GM18907 (cell line): ENCODE measurements around the gene FDX2.

Experiments
- ATAC-seq: cut with Tn5 transposase; IDR thresholded peaks from one replicate; pipeline ENCODE4 v1.9.1; 2021; ENCODE audit warnings: mild to moderate bottlenecking, moderate library complexity; ENCODE audit not compliant: unreplicated experiment

The FDX2 gene

DNA sequence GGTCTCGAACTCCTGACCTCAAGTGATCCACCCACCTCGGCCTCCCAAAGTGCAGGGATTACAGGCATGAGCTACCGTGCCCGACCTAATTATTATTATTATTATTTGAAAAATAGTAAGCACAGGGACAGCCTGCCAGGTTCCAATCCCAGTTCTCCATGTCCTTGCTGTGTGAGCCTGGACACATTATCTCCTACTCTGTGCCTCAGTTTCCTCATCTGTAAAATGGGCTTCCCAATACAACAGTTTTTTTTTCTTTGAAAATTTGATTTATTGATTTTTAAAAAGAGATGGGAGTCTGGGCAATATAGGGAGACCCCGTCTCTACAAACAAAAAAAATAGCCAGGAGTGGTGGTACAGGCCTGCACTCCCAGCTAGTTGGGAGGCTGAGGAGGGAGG, 9.5 kb downstream of the FDX2 start:
- ATAC-seq = no peak

GRCh38 chr19:10305139-10305806, 10.5 kb downstream of the FDX2 start:
- ATAC-seq = no peak

DNA sequence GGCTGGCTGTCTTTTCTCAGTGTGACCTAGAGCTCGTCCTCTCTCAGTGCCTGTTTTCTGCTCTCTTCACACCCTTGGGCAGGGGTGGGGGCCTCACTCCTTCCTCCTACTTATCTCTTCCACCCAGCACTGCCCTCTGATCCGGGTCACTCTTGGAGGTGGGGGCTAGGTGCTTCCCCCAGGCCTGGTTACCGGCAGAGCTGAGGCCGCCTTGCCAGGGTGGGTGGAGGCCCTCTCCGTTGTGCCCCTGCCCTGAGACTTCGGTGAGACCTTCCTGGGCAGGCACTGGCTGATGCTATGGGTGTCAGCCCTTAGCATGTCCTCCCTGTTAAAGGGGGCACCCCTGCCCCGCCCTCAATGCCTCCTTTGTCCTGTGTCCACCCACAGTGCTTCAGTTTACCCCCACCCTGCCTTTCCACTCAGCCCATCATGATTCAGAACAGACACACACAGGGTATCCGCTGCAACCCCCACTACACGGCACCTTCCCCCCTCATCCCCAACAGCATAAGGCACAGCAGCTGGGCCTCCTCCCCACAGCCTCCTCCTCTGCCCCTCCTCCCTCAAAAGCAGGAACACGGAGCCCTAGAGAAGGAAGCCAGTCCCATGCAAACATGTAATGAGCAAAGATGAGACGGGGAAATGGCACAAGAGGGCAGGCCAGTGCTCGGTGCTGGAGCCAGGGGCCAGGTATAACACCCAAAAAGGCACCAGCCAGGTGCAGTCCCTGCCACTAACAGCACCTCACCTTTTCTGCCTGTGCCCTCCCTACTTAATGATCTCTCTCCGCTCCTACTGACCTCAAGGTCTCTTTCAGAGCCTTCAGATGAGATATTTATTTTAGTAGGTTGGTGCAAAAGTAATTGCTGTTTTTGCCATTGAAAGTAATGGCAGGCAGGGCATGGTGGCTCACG, 16.0 kb downstream of the FDX2 start:
- no peak for ATAC-seq

DNA sequence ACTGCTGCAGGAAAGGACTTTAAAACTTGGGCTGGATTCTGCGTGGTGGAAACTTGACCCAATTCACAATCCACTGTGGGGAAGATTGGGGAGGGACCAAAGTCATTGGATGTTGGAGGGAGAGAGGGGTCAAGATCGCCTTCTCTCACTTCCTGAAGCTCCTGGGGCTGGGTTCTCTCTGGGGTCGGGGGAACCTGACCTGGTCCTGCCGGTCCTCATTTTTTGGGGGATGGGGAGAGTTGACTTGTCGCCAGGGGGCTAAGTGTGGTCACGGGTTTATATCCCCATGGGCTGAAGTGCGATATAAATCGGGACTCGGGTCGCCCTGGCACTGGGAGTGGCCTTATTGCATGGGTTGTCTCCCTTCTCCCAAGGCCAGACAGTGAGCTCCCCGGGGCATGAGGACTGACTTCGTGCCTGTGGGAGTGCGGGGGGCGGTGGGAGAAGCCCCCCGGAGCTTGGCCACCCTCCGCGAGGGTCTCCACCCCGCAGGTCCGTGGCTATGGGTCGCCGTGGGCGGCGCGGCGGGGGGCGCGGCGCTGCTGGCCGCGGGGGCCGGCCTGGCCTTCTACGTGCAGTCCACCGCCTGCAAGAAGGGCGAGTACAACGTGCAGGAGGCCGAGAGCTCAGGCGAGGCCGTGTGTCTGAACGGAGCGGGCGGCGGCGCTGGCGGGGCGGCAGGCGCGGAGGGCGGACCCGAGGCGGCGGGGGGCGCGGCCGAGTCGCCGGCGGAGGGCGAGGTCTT, 19.8 kb downstream of the FDX2 start:
- no peak for ATAC-seq

DNA sequence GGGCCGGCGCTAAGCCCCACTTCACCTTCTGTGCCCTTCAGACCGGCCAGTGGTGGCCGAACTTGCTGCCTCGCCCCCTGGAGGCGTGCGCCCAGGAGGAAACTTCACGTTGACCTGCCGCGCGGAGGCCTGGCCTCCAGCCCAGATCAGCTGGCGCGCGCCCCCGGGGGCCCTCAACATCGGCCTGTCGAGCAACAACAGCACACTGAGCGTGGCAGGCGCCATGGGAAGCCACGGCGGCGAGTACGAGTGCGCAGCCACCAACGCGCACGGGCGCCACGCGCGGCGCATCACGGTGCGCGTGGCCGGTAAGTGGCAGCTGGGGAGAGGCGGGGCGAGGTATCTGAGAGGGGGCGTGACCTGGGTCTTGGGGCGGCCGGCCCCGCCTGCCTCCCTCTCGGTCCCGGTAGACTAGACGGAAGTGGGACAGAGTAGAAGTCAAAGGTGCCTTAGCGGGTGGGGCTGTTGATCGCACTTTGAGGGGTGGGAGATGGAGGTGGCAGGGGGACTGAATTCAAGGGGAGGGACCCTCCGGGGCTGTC, 20.4 kb downstream of the FDX2 start:
- no peak for ATAC-seq

DNA sequence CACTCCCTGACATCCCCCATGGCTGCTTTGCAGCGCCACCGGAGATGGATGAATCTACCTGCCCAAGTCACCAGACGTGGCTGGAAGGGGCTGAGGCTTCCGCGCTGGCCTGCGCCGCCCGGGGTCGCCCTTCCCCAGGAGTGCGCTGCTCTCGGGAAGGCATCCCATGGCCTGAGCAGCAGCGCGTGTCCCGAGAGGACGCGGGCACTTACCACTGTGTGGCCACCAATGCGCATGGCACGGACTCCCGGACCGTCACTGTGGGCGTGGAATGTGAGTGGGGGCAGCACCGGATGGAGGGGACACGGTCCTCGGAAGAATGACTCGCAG, 21.5 kb downstream of the FDX2 start:
- ATAC-seq = no peak

DNA sequence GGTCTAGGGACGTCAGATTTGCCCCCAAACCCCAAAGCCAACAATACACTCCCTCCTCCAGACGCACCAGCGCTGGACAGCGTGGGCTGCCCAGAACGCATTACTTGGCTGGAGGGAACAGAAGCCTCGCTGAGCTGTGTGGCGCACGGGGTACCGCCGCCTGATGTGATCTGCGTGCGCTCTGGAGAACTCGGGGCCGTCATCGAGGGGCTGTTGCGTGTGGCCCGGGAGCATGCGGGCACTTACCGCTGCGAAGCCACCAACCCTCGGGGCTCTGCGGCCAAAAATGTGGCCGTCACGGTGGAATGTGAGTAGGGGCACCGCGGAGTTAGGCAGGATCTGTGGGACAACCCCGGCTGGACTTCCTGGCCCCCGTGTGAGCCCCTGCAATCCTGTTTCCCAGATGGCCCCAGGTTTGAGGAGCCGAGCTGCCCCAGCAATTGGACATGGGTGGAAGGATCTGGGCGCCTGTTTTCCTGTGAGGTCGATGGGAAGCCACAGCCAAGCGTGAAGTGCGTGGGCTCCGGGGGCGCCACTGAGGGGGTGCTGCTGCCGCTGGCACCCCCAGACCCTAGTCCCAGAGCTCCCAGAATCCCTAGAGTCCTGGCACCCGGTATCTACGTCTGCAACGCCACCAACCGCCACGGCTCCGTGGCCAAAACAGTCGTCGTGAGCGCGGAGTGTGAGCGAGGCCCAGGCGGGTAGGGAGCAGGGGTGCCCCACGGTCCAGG, 22.0 kb downstream of the FDX2 start:
- ATAC-seq = no peak

GRCh38 chr19:10292789-10293636, 22.8 kb downstream of the FDX2 start:
- ATAC-seq = no peak

- peak; percentile 47 for ATAC-seq
Observed at GRCh38 chr19:10292206-10292788, 23.5 kb downstream of the FDX2 start.

GRCh38 chr19:10291554-10292205, 24.1 kb downstream of the FDX2 start:
- no peak for ATAC-seq

- no peak for ATAC-seq
Observed at GRCh38 chr19:10290876-10291553, 24.8 kb downstream of the FDX2 start.

DNA sequence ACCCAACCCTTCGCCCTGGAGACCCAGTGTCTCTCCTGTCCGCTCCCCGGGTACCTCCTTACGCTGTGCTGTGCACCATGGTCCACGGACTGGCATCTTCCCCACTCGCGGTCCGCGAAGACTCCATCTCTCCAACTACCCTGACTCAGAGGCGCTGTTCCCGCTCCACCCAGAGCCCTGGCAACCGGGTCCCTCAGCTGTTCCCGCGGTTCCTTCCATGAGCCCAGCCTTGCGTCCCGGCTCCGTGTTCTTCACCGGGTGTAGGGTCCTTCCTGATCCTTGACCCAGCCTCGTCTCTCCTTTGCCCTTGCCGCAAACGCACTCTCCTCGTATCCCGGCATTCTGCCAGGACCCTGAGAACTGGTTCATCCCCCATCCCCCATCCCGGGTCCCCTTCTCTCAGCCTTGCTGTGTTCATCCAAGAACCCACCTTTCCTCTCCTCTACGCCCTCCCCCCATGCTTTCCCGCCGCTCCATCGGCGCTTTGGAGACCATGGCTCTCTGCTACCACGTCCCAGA, 25.4 kb downstream of the FDX2 start:
- ATAC-seq = no peak

GRCh38 chr19:10289836-10290356, 25.9 kb downstream of the FDX2 start, which contains the start of gene ICAM5:
TSS of gene ICAM5 (plus strand) at chr19:10289952. CDS start at chr19:10290044, 92 bp downstream.
- ATAC-seq = no peak

- ATAC-seq = no peak
Observed at GRCh38 chr19:10289167-10289835, 26.5 kb downstream of the FDX2 start.

DNA sequence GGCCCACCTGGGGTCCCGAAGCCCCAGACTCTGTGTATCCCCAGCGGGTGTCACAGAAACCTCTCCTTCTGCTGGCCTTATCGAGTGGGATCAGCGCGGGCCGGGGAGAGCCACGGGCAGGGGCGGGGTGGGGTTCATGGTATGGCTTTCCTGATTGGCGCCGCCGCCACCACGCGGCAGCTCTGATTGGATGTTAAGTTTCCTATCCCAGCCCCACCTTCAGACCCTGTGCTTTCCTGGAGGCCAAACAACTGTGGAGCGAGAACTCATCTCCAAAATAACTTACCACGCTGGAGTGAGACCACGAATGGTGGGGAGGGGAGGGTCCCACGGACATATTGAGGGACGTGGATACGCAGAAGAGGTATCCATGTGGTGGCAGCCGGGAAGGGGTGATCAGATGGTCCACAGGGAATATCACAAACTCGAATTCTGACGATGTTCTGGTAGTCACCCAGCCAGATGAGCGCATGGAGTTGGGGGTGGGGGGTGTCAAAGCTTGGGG, 27.1 kb downstream of the FDX2 start:
- no peak for ATAC-seq

DNA sequence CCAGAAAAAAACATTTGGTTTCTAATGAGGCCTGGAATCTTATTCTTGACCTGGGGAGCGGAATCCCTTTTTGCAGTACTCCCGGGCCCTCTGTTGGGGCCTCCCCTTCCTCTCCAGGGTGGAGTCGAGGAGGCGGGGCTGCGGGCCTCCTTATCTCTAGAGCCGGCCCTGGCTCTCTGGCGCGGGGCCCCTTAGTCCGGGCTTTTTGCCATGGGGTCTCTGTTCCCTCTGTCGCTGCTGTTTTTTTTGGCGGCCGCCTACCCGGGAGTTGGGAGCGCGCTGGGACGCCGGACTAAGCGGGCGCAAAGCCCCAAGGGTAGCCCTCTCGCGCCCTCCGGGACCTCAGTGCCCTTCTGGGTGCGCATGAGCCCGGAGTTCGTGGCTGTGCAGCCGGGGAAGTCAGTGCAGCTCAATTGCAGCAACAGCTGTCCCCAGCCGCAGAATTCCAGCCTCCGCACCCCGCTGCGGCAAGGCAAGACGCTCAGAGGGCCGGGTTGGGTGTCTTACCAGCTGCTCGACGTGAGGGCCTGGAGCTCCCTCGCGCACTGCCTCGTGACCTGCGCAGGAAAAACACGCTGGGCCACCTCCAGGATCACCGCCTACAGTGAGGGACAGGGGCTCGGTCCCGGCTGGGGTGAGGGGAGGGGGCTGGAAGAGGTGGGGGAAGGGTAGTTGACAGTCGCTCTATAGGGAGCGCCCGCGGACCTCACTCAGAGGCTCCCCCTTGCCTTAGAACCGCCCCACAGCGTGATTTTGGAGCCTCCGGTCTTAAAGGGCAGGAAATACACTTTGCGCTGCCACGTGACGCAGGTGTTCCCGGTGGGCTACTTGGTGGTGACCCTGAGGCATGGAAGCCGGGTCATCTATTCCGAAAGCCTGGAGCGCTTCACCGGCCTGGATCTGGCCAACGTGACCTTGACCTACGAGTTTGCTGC, 28.7 kb downstream of the FDX2 start, which contains the start of gene ICAM4:
Gene ICAM4, plus strand, starts transcription at position 153 of the 935 bp plus-strand sequence. Its CDS starts 58 bp downstream, at position 211.
- ATAC-seq = no peak
